Measurements from ENCODE around the gene DIABLO.
A peak's percentile ranks its signal among the peaks of the same experiment; 100 is the strongest.
"Not testable (repeated sequence)": the region's sequence is repeated elsewhere in the genome, so short reads cannot be mapped to it uniquely, and the experiment has no call there.

Gene DIABLO

DNA sequence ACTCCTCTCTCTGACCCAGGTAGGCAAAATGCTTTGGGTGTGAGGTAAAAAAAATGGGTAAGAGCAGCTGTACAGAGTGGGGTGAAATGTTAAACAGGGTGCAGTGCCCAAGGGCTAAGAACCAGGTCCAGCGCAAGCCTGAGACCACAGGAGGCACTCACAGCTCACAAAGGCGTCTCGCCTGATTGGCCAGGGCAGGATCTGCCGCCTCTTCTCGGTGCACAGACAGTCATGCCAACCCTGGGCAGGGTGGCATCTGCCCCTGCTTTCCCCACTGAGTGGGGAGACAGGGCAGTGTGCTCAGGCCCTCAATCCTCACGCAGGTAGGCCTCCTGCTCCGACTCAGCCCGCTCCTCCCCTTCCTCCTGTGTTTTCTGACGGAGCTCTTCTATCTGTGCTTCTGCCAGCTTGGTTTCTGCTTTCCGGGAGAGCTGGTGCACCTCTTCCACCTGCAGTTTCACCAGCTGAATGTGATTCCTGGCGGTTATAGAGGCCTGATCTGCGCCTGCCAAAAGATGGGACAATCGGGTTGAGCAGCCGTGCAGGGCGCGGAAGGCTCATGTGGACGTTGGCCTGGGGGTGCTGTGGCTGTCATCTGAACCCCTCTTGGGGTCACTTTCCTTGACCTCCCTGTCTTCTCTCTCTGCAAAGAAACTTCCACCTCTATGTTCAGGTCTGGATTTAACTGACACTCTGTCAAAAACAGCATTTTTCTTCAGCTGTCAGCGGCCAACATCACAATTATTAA lies 17.6 kb downstream of the DIABLO start:
- DNase-seq, result no peak

DNA sequence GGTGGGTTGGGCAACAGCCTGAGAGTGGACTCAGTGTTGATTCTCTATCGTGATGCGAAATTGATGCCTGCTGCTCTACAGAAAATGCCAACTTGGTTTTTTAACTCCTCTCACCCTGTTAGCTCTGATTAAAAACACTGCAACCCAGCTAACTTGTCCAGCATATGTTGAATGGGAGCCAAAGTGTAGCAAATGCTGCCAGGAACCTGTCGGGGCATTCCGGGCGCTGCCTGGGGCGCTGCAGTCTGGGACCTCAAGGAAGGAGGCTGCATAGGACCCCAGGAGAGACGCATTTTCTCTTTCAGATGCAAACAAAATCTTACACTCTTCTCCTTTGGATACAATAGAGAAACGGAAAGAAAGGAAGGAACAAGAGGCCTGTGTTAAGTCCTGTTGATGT lies 18.5 kb downstream of the DIABLO start:
- no peak for DNase-seq

DNA sequence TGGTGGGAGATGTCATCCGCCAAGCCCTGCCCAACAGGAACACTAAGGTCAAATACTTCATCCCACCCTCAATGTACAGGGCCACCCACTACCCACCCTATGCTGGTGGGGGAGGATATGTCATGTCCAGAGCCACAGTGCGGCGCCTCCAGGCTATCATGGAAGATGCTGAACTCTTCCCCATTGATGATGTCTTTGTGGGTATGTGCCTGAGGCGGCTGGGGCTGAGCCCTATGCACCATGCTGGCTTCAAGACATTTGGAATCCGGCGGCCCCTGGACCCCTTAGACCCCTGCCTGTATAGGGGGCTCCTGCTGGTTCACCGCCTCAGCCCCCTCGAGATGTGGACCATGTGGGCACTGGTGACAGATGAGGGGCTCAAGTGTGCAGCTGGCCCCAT lies 18.9 kb downstream of the DIABLO start:
- no peak for DNase-seq

DNA sequence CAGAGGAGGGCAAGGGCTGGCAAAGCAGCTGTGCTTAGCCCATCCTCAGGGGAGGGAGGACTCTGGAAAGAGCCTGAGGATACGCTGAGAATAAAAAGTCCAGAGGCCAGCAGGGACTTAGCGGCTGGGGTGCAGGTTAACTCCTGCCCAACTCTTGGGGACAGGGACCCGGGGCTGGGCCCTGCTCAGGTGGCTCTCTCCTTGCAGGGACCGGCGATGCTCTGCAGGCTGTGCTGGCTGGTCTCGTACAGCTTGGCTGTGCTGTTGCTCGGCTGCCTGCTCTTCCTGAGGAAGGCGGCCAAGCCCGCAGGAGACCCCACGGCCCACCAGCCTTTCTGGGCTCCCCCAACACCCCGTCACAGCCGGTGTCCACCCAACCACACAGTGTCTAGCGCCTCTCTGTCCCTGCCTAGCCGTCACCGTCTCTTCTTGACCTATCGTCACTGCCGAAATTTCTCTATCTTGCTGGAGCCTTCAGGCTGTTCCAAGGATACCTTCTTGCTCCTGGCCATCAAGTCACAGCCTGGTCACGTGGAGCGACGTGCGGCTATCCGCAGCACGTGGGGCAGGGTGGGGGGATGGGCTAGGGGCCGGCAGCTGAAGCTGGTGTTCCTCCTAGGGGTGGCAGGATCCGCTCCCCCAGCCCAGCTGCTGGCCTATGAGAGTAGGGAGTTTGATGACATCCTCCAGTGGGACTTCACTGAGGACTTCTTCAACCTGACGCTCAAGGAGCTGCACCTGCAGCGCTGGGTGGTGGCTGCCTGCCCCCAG lies 19.6 kb downstream of the DIABLO start:
- peak; percentile 29 for DNase-seq

DNA sequence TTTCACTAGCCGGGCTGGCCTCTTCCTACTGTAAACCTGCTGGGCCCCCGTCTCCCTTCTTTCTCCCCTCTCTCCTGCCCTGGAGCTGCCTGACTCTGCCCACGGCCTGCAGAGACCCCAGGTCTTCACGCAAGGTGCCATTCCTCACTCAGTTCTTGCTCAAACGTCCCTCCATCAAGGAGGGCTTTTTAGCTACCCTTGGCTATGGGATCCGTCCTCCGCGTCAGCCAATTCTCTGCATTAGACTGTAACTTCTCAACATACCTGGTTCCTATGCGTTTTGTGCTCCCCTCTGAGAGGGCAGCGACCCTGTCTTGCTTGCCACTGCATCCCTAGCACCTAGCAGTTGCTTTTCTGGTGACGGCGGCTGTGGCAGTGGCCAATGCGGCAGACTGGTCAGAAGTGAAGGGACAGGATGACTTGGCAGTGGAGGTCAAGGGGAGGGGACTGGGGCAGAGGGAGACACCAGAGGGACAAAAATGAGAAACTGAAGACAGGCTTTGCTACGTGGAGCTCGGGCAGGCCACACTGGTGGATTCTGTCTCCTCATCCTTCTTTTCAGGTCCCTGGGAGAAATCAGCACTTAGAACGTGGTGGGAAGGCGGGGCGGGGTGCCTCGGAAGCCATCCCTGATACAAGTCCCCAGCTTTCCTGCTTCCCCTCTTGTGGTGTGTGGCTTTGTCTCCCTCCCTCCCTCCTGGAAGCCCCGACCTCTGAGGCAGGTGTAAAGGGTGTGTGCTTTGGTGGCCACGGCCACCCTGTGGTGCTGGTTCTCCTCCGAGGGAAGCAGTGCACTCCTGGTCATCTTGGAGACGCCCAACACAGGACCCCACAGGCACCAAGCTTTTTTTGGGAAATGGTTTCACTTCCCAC lies 20.6 kb downstream of the DIABLO start:
- peak; percentile 44 for DNase-seq

DNA sequence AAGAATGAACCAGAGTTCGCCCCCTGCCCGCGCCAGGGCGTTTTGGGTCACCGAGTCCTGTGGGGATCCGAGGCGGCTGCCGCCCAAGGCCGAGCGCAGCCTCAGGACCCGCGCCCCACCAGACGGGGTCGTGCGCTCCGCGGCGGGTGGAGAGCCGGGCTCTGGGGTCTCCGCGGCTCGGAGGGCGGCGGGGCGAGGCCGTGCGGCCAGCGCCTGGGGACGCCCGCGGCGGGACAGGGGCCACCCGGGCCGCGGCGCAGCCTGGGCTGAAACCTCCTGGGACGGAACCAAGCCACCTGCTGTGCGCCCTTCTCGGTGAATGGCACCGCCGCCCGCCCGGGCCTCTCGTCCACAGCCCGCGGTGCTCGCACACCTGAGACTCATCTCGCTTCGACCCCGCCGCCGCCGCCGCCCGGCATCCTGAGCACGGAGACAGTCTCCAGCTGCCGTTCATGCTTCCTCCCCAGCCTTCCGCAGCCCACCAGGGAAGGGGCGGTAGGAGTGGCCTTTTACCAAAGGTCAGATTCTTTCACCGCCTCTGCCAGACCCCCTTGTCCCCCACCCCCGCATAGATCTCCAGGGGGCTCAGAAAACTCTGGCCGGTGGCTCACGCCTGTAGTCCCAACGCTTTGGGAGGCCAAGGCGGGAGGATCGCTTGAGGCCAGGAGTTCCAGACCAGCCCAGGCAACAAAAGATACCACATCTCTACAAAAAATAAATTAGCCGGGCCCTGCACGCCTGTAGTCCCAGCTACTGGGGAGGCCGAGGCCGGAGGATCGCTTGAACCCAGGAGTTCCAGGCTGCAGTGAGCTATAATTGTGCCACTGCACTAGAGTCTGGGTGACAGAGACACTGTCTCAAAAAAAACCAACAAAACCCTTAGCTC lies 21.4 kb downstream of the DIABLO start:
- peak; percentile 62 for DNase-seq

DNA sequence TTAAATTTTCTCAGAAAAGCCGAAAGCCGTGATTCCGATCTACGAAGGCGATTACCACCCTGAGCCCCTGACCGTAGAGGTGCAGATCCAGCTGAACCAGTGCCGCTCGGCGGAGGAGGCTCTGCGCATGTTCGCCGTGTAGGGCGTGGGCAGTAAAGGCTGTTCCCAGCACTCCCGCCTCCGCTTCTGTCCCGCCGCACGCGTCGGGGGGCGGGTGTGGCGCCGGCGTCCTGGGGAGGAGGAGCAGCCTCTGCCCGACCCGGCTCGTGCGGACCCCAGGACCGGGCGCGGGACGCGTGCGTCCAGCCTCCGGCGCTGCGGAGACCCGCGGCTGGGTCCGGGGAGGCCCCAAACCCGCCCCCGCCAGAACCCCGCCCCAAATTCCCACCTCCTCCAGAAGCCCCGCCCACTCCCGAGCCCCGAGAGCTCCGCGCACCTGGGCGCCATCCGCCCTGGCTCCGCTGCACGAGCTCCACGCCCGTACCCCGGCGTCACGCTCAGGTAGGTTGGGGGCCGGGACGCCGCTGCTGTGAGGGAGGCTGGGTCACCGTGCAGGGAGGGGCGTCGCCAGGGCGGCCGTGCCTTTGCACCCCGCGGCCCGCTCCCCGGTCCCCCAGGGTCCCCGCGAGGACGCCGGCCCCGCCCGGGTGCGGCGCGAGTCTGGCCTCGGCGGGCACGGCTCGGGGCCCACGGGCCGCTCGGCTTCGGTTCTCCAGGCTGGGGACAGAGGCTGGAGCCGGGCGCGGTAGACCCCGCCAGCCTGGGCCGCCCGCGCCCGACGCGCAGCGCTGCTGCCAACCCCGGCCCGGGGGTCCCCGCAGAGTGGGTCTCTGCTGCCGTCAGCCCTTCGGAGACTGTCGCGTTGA lies 22.3 kb downstream of the DIABLO start, which contains the start of gene B3GNT4:
Gene B3GNT4, plus strand, starts transcription at position 409 of the 866 bp plus-strand sequence. CDS start 910 bp downstream, outside the sequence.
- DNase-seq, result peak; percentile 89

DNA sequence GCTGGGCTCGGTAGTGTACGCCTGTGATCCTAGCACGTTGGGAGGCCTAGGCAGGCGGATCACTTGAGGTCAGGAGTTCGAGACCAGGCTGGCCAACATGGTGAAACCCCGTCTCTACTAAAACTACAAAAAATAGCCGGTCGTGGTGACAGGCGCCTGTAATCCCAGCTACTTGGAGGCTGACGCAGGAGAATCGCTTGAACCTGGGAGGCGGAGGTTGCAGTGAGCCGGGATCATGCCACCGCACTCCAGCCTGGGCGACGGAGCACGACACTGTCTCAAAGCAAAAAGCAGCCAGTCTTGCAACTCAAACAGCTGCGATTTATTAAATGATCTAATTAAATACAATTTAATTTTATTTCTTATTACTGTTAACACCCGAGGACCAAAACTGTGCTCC lies 23.0 kb downstream of the DIABLO start:
- DNase-seq, result not testable (repeated sequence)

DNA sequence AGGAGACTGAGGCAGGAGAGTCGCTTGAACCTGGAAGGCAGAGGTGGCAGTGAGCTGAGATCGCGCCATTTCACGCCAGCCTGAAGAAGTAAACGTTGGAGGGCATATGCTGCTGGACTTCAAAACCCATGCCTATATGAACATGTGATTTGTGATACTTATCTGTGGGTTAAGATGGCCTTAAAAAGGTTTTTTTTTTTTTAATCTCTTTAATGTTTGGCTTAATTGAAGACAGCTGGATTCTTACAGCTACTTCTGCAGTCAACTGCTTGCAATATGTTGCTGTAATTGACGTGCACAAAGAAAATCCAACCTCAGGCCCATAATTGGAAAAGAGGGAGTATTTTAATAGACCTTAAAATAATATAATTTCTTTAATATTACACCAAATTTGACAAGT lies 23.8 kb downstream of the DIABLO start:
- DNase-seq, result no peak

DNA sequence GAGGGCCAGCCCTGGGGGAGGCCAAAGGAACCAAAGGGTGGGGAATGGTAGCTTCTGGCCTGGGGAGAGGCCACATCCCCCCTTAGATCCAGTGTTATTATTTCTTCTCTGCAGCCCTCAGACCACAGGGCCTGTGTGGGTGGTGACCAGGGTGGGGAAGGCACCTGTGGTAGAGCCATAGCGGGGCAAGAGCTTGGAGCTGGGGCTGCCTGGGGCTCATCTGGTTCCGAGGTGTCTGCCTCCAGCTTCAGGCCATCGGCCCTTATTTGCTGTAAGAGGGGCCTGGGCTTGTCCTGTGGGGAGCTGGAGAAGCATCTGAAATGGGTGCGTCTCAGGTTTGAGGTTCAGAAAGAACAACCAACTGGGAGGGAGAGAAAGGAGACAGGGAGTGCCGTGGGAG lies 24.5 kb downstream of the DIABLO start:
- no peak for DNase-seq

DNA sequence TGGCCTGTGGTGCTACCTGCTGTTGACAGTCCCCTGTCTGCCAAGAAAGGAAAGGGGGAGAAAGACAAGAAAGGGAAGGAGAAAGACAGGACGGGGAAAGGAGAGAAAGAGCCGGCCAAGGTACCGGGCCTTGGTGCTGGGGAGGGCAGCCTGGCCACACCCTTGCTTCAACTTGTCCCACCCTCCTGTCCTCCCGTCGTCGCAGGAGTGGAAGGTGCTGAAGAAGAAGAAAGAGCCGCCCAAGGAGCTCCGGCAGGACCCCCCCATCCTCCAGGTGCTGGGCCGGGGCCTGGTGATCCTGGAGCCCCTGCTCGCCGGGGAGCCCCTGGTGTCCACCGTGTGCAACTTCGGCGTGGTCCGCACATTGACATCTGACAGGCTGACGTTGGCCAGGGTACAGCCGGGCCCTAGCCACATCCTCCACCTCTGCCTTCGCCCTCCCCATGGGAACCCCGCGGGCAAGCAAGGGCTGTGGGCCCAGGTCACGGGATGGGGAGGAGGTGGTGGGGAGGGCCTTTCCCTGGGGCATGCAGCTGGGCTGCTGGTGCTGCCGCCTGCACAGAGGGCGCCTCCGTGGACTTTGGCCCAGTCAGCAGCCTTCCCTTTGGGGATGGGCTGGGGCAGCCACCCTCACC lies 25.2 kb downstream of the DIABLO start:
- DNase-seq, result no peak

DNA sequence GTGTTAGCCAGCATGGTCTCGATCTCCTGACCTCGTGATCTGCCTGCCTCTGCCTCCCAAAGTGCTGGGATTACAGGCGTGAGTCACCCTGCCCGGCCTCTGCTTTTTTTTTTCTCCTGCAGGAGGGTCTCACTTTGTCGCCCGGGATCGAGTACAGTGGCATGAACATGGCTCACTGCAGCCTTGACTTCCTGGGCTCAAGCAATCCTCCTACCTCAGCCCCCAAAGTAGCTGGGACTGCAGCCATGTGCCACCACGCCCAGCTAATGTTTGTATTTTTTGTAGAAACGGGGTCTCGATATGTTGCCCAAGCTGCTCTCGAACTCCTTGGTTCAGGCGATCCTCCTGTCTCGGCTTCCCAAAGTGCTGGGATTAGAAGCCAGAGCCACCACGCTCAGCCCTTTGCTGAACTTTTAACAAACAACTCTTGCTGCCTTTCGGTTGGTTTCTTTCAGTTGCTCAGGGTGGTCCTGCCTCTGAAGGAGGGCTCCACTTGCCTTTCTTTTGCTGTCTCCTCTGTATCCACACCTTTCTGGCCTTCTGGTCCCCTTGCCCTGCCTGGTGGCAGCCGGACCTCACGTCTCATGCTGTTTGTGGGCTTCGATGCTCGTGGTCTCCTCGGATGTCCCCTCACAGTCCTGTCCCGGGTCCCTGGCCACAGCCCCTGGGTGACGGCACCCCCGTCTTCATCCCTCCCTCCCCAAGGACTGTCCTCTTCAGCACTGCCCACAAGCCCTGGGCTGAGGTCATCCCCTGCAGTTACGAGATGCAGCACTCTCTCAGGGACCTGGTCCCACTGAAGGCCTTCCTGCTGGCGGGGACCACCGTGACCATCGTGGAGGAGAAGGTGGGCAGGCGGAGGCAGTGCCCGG lies 26.1 kb downstream of the DIABLO start:
- no peak for DNase-seq

DNA sequence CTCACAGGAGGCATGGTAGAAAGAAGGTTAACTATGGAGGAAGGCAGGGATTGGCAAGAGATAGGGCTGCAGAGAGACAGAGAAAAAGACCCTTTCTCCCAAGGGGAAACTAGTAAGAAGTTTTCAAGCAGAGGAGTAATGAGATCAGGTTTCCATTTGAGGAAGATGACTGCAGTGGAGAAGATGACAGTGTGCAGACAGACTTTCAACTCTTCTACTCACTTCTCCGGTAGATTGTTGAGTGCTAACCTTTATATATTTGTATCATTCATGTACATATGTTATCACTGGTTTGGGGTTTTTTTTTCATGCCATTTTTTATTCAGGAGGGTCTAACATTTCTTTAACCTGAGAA lies 28.3 kb downstream of the DIABLO start:
- DNase-seq, result no peak

DNA sequence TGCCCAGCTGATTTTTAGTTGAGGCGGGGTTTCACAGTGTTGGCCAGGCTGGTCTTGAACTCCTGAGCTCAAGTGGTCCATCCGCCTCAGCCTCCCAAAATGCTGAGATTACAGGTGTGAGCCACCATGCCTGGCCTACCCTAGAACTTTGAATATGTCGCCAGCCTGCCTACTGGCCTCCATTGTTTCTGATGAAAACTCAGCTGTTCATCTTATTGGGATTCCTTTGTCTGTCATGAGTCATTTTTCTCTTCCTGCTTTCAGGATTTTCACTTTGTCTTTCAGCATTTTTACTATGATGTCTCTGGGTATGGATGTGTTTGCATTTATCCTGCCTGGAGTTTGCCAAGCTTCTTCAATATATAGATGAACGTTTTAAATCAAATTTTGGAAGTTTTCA lies 30.4 kb downstream of the DIABLO start:
- DNase-seq, result no peak

DNA sequence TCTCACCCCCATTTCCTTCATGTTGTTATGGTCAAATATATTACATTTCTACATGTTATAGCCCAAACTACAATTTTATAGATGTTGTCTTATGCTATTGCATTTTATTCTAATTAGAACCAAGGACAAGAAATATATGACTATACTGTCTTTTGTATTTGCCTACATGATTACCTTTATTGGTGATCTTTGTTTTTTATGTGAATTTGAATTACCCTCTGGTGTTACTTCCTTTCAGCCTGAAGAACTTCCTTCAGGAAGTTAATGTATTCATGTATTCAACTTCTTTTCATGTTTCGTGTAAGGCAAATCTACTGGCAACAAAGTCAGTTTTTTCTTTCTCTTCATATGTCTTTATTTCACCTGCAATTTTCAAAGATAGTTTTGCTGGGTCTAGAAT lies 31.0 kb downstream of the DIABLO start:
- DNase-seq, result no peak

DNA sequence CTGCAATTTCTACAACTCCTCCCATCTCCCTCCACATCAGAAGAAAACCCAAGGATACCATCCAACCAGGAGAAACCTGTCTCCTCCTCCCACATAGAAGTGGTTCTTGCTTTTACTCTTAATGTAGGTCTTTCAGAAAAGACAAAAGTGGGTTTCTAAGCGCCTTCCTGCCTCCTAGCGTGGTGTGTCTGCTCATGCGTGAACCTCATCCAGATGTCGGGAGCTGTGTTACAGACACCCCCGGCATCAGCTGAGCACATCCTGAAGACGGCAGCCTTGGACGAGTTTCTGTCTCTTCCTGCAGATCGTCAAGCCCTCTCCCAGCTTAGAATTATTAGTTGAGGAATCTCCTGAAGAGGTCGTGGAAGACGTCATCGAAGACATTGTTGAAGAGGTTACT lies 33.4 kb downstream of the DIABLO start:
- no peak for DNase-seq

DNA sequence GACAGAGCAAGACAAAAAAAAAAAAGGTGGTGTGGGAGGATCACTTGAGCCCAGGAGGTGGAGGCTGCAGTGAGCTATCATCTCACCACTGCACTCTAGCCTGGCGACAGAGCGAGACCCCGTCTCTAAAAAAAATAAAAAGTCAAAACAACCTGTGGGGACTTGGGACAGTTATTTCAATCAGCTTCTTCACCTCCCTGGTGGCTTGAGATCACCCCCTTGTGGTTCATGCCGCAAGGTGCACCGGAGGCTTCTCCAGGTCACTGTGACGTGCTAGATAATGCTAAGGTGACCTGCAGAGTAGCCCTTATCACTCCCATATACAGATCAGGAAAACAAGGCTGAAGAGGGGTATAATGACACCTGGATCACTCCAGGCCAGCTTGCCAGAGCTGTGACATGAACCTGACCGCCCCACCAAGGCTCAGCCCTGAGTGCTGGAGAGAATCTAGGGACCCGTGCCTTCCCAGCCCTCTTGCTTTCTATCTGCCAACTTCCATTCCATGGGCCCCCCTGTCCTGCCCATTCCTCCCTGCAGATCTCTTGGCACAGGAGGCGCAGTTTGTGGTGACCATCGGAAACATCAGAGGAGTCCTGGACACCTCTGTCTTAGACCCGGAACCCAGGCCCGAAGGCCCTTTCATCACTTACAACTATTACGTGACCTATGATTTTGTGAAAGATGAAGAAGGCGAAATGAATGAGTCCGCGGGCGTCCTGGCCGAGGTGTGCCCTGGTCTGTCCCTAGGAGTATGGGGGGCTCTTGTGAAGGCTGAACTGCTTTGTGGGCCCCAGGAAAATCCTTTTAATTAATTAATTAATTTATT lies 34.8 kb downstream of the DIABLO start:
- DNase-seq, result peak; percentile 89

DNA sequence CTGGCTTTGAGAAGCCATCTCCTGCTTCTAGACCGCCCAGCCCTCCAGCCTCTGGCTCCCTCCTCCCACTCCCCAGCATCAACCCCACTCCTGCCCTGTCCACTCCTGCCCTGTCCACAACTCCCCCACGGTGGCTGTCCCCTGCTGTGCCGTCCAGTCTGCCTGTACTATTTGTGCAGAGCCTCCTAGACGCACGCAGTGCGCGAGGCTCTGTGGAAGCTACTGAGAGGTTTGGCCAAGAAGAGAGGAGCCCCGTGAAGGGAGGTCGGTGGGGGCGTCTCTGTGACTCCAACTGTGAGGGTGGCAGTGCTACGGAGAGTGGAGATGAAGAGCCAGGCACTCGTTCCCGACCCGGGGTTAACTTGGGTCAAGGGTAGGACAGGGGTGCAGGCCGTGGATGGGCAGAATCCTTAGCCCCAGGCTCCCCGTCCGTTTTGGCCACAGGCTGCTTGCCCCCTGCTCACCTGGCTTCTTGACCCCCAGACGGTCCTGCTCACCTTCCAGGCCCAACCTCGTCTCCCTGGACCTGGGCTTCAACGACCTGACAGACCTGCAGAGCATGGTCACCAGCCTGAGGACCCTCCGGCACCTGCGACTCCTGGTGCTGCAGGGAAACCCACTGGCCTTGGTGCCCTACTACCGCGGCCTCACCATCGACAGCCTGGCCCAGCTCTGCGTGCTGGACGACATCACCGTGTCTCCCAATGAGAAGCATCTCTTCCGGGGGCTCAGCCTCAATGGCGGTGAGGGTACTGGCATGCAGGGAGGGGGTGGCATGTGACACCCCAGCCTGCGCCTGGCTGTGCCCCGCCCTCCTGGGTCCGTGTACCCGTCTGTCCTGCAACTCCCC lies 36.0 kb downstream of the DIABLO start:
- no peak for DNase-seq

All from DMS53 (cell line).